C4-2B (cell line): ENCODE measurements around the gene MXD3.

Experiments
- CTCF ChIP-seq: fragments of 450-650 bp; conservative IDR thresholded peaks from 2 replicates; pipeline ENCODE4 v1.5.1; 2017; ENCODE audit warnings: mild to moderate bottlenecking
- ZFX ChIP-seq: fragments of 450-650 bp; IDR thresholded peaks from 2 replicates; pipeline ENCODE4 v1.6.1; 2017

- TF ChIP-seq CTCF (no peak), ZFX (no peak)
Measured at GRCh38 chr5:177306674-177307543, 4.8 kb downstream of the MXD3 start.
